NCI-H82 treated with DMSO at 0.1 percent for 48 hours (cell line): Measurements from ENCODE around the gene SBSN.

ENCODE experiments used
- DNase-seq: peaks from one replicate; lab custom pipeline; 2025; ENCODE audit not compliant: unreplicated experiment; lab: John Stamatoyannopoulos, UW

Gene SBSN

DNA sequence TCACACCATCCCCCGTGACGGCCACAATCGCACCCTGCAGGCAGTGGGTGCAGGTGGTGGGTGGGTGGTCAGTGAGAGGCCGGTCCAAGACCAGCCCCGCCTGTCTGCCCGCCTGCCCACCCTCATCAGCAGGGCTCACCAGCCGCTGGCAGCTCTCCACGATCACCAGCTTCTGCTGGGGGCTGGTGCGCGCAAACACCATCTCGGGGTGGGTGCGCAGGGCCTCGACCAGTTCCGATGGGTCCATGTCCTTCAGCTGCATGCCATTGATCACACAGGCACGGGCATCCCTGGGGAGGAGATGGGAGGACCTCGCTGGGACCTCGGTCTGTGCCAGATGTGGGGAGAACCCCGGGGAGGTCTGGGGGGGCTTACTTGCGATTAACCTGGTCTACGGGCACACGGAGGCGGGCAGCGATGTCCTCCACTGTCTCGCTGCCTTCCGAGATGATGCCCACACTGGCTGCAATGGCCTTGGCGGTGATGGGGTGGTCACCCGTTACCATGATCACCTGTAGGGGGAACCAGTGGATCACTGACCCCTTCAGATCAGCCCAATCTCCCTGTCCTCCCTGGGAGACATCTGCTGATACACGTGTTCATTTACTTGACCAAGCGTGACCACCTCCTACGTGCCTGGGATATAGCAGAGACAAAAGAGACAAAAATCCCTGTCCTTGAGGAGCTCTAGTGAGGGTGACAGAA lies 27.3 kb upstream of the SBSN start:
- DNase-seq: peak; percentile 5

DNA sequence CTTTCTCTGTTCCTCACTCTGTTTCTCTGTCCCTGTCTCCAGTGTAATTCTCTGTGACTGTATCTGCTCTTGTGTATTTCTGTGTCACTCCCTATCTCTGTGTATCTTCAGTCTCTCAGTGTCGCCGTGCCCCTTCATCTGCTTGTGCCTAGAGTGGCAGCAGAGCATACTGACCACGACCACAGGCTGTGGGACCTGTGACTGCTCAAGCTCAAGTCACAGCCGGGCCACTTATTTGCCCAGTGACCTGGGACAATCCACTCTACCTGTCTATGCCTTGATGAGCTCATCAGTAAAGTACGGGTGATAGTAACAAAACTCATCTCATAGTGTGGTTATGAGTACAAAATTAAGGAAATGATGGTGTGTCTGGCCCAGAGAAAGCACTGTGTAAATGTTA lies 26.0 kb upstream of the SBSN start:
- DNase-seq: no peak

DNA sequence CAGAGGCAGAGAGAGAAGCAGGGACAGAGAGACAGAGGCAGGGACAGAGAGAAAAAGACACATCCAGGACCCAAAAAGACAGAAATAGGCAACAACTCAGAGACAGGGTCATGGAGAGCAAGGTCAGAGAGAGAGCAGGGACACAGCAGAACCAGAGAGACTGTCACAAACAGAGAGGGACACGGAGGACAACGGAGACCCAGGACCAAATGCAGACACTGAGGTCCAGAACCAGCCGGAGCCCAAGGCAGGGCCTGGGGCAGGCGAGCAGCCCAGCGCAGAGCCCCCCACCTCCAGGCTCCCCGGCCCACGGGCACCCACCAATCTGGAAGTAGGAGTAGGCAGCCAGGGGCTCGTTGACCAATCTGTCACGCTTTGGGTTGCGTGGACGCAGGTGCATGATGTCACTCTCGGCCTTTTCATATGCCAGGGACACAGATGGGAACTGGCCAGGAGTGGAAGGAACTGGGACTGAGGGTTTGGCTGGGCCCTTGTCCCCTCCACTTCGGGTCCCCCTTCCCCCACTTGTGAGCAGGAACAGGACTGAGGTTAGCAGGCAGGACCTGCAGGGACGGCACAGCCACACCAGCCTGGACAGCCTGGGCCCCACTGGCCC lies 25.4 kb upstream of the SBSN start:
- DNase-seq: no peak

DNA sequence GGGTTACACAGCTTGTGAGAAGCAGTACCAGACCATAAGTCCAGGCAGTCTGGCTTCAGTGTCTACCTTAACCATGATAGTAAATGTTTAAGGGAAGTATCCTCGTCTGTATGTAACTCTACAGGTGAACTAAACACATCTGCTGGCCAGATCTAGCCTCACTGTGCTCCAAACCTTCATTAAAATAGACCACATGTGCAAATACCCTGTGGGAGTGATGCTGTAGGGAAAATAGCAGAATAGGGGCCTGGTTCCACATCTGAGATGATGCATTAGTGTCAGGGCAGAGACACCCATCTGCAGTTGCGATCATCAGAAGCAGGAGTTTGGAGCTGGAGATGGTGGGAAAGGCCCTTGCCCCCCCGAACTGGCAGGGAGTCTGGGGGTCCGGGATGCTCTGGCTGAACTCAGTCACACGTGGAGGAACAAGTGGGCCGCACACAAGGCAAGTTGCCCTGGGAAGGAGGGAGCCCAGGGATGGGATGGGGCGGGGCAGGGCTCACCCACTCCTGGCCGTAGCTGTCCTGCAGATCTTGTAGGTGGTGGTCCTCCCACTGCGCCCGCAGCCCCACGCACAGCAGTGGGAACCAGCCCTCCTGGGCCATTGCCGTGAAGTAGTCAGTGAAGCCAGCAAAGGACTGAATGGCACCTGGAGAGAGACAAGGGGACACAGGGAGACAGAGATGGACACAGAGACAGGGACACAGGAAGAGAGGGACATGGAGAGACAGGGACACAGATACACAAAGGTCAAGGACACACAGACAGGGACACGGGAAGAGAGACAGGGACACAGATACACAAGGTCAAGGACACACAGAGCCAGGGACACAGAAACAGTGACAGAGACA lies 24.6 kb upstream of the SBSN start:
- DNase-seq: no peak

DNA sequence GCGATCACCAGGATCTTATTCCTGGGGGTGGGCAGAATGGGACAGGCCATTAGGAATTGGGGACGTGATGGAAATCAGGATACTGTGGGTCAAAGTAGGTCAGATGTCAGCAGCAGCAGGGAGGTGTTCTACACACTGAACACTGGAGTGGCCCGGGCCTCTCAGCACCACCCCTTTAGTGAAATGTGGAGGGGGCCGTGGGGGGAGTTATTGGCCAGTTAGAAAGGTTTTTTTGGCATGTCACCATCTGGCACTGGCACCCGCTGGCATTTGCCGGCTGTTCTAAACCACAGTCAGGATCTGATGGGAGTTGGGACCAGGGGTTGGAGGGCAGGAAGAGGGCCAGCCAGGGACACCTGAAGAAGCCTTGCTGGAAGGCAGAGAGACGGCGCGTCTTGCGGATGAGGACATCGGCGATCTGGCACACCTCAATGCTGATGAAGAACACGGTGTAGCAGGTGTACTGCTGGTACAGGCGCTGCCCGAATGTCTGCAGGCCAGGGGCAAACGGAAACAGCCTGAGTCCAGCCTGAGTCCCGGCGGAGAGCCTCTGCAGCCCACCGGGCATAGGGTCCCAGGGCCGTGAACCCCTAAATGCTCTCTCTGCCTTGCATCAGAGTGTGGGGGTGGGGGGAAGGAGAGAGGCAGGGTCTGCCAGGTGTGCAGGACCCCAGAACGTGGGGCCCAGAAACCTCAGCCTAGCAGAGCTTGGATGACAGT lies 23.1 kb upstream of the SBSN start:
- DNase-seq: no peak

DNA sequence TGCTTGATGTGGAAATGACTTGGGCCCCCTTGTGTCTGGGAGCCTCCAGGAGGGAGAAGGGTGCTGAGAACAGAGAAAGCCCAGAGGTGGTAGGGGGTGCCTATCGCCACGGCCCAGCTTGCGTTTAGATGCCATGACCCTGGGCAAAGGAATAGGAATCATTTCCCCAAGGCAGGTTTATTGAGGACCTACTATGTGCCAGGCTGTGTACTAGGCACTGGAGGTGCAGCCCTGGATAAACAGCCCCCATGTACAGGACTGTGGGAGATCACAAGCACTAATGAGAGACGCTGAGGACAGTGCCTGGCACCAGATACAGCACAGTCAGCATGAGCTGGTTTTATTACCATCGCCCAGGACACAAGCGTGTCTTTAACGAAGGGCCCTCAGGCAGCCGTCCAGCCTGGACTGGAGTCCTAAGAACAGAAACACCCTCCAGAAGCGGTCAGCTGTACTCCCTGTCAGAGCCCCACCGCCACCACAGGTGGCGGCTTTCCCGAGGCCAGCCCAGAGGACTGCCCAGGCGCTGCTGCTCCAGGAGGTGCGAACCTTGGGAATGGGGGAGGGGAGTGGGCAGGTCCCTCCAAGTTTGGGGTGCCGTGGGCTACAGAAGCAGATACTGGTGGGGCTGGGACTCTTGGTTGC lies 21.9 kb upstream of the SBSN start:
- no peak for DNase-seq

DNA sequence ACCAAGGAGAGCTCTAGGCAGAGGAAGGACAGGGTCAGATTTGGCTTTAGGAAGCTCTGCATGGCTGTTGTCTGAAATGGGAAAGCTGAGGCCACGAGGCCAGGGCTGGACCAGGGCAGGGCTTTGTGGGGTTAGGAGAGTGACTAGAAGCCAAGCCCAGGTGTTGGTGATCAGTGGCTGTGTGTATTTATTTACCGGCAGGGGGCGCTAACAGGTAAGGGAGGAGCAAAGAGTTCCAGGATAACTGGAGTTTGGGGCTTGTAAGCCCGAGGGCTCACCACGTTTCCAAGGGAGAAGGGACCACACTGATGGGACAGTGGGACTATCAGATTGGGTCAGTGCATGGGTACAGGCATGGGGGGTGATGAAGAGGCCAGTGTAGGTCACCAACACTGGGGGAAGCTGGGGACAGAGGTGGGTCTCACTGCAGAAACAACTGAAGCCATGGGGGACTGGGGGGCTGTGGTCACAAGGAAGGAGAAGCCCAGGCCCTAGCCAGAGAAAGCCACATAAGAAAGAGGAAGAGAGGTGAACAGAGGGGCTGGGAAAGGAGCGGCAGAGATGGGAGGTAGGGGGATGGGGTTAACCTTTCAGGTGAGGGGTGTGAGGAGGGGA lies 21.2 kb upstream of the SBSN start:
- DNase-seq: peak; percentile 30

DNA sequence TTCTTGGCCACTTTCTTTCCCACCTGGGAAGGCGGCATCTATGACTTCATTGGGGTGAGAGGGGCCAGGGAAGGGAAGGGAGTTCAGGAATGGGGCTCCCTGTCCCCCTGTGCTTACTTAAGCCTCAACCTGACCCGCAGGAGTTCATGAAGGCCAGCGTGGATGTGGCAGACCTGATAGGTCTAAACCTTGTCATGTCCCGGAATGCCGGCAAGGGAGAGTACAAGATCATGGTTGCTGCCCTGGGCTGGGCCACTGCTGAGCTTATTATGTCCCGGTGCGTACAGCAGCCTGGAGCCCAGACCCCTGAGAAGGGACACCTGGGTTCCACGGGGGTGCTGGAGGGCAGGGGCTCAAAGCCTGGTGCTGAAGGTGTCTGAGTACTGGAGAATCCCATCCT lies 18.4 kb upstream of the SBSN start:
- DNase-seq: no peak

DNA sequence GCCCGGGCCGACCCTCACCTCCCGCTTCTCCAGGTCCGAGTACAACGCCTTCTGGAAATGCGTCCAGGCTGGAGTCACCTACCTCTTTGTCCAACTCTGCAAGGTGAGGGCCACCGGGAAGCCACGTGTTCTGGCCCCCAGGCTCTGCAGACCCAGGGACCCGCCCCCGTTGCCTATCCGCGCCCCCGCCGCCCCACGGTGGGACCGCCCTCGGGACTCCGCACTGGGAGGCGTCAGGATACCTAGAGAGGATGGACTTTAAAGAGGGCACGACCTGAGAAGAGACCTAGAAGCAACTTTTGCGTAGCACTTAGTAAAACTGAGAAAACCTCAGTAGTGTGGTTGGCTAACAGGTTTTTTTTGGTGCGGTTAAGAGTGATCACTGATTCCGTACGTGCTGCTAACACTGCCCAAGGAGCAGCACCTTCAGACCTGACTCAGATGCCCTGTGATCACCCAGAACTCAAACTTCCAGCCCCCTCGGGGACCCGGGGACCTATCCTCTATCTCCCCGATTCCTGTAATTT lies 17.8 kb upstream of the SBSN start:
- DNase-seq: no peak

DNA sequence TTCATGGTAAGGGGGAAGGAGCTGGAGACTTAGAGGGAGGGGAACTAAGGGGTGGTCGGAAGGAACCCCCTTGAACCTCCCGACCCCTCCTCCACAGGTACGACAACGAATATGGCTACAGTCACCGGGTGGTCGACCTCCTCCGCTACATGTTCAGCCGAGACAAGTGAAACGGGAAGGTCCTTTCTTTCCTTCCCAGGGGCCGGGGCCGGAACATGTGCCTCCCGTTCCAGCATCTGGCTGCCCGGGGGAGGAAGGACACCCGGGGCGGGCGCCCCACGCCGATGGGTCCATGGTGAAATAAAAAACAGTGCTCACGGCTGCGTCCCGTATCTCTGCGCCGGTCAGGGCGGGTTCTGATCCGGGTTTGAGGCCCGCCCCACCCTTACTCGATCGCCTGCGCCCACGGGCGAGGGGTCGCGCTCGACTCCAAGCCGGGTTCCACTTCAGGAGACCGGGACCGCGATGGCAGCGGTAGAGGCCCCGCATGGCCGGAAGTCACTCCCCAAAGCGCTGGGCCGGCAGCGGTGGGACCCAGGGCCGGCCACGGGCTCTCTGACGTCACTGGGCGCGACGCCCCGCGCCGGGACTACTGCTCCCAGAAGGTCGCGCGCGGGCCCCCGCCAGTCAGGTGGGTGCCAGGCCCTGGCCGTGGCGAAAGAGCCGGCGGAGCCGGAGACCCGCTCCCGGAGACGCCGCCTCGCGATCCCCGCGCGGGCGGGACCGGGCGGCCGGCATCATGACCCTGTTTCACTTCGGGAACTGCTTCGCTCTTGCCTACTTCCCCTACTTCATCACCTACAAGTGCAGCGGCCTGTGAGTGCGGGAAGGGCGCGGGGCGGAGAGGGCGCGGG lies 17.1 kb upstream of the SBSN start, which contains the start of gene TMEM147:
TMEM147 (plus strand) TSS at position 626 of the 854 bp plus-strand sequence; CDS start at position 740, 114 bp downstream.
- peak; percentile 44 for DNase-seq

DNA sequence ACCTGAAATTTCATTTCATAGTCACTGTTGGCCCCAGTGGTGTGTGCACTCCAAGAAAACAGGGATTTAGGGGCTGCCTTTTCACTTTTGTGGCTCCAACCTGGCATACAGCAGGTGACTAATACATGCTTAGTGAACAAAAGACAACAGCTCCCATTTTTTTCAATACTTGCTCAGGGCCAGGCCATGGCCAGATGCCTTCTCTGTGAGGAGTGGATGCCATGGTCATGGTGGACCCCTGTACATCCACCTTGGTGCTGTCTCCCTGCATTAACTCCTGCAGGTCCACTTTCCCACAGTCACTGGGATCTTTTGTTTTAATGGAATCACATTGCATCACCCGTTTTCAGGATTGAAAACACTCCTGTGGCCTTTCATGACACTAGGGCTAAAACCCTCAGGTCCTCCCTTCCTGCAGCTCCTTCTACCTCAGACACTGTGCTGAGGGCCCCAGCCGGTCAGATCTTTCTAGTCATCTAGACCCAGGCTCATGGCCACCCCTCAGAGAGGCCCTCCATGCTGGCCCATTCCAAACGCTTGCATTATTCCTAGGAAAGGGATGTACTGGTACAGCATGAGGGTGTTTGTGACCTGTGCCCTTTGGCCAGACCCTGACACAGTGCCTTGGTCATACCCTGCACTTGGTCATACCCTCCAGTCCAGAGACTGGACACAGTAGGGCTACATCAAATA lies 16.1 kb upstream of the SBSN start:
- no peak for DNase-seq

DNA sequence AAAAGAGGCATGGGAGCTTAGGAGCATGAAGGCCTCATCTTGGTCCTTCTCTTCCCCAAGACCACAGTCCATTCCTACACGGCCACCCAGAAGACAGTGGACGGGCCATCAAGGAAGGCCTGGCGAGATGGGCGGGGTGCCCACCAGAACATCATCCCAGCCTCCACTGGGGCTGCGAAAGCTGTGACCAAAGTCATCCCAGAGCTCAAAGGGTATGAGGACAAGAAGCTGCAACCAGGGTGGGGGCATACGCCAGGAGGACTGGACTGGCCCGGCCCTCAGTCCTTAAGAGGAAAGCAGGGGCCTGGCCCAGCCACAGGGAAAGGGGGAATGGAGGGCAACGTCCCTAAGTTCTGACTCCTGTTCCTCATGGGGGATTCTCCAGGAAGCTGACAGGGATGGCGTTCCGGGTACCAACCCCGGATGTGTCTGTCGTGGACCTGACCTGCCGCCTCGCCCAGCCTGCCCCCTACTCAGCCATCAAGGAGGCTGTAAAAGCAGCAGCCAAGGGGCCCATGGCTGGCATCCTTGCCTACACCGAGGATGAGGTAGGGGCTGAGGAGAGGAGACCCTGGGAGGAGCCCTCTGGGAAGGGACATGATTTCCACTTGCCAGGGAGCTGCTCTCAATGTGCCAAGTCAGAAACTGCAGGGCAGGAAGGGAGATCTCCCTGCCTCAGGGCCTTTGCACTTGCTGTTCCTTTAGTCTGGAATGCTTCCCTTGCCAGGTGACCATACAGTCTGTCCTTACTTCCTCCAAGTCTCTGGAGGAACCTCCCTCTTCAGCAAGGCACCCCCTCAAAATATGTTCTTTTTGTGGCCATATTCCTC lies 15.4 kb upstream of the SBSN start:
- no peak for DNase-seq

DNA sequence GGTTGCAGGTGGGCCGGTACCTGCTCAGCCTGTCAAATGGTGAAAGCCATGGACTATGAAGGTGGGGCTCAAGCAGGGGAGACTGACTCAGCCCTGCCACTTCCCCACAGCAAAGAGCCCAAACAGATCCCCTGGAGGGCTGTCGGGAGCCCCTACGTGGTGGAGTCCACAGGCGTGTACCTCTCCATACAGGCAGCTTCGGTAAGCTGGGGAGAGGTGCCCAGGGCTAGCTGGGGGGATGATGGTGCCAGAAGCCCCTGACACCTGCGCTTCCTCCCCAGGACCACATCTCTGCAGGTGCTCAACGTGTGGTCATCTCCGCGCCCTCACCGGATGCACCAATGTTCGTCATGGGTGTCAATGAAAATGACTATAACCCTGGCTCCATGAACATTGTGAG lies 14.1 kb upstream of the SBSN start:
- DNase-seq: no peak

DNA sequence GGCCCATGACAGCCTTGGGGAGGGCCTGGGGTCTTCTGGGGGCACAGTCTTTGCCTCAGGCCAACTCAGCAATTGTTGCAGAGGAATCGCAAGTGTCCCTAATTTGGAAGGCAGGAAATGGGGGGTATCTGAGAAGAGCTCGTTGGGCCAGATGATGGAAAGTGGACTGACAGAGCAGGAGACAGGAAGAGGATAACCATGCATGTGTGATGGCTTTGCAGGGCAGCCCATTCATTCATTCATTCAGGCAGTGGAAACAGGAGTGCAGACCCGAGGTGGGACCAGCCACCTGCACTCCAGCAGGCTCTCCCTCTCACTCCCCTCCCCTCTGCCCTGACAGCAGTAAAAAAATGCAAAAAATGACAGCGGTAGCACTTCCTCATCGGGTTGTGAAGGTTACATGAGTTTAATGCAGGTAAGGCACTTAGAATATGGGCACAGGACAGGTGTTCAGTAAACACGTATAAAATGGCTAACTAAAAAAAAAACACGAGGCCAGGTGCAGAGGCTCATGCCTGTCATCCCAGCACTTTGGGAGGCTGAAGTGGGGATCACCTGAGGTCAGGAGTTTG lies 12.3 kb upstream of the SBSN start:
- no peak for DNase-seq

DNA sequence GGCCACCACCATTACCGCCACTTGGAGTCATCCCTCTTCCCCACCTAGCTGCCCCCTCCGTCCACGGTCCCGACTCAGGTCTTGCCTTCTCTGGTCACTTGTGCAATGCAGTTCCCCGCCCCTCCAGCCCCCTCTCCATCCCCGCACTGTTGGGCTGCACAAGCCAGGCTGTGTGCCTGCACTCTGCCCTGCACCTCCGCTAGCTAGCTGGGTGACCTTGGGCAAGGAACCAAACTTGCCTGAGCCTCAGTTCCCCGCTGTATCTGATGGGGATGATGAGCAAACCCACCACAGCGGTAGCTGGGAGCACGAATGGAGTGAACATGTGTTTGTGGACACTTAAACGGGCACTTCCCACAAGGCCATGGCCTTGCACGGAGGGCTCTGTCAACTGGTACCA lies 11.7 kb upstream of the SBSN start:
- no peak for DNase-seq

DNA sequence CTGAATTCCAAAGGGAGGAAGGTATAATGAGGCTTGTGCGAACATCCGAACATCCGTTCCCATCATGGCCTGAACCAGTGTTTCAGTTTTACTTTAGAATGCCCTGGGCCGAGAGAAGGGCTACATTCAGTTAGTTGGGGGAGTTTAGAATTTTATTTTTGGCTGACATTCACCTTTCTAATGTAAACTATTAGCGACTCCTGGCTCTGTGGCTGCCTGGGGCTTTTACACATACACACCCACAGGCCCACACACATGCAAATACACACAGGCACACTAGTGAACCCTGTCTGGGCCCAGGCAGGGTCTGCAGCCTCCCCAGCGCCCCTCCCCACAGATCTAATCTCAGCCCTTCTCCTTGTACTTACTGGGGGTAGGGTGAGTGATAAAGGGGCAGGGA lies 11.2 kb upstream of the SBSN start:
- DNase-seq: no peak

DNA sequence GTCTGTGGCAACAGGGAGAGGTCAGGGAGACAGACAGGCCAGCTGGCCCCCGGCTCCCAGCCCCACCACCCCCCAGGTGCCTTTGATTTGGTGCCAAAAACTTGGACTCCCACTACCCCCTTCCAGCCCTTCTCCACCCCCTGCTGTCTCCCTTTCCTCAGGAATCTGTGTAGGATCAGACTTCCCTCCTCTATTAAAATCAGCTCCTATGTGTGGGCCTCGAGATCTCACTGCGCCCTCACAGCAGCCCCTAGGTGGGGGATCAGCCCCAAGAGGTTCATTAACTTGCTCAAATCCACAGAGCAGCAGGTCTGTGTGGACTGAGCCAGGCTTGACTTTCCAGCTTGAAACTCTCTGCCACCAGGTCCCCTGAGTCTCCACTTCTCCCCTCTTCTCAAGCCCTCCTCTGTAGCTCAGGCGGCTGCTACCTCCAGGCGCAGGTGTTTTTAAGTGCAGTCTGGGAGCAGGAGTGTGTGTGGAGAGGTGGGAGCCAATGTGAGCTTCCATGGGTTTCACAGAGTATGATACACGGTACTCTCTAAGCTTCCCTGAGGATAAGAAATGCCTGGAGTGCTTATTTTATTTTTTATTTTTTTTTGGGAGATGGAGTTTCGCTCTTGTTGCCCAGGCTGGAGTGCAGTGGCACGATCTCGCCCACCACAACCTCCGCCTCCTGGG lies 6.8 kb upstream of the SBSN start:
- DNase-seq: no peak
